NOMO-1 treated with dmso at 0.1 percent for 144 hours (cell line): ENCODE results near the gene SLC25A5.
"Not testable (repeated sequence)": the region's sequence is repeated elsewhere in the genome, so short reads cannot be mapped to it uniquely, and the experiment has no call there.

Experiments used
- DNase-seq: peaks from one replicate; lab custom pipeline; 2025; ENCODE audit not compliant: unreplicated experiment; lab: John Stamatoyannopoulos, UW

Gene SLC25A5

GRCh38 chrX:119467842-119468550 lies at the start of gene SLC25A5:
SLC25A5 (plus strand) TSS chrX:119468444; CDS start chrX:119468516, 72 bp downstream.
- DNase-seq, result peak; percentile 75

- no peak for DNase-seq
Observed at GRCh38 chrX:119419146-119419545, 49.1 kb upstream of the SLC25A5 start.

DNA sequence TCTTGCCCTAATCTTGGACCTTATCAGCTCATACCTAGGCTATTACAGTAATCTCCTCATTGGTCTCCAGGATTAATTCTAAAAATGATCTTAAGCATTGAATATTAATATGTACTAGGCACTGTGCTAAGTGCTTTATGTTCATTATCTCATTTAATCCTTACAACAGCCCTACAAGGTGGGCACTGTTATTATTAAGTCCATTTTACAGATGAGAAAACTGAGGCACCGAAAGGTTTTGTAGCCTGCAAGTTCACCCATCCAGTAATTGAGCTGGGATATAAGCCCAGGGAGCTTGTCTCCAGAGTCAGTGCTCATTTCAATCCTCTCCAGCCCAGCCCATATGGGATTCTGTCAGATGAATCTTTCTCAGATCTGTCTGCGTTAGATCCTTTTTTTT lies 48.3 kb upstream of the SLC25A5 start:
- DNase-seq, result no peak

DNA sequence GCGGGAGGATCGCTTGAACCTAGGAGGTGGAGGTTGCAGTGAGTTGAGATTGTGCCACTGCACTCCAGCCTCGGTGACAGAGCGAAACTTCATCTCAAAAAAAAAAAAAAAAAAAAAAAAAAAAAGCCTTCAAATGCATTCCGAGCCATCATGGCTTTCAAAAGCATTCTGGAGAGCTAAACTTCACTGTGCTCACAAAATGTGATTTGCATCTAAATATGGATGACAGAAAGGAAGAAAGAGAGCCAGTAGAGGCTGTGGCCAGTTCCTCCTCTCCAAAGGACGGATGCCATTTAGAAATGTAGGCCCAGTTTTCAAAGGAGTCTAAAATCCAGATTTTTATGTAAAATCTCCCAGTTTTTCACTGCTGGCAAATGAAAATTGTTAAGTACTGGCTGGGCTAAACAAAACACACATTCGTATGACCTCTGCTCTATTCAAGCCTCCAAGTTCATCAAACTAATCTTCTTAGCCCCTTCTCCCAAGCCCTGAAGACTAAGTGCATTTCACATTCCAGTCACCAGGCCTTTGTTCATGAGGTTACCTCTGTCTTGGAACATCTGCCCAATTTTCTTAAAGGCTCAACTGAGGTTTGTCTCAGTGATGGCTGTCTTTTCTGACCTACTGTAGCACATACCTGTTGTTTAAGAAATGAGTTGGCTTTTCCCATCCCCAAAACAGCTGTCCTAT lies 47.1 kb upstream of the SLC25A5 start:
- no peak for DNase-seq

DNA sequence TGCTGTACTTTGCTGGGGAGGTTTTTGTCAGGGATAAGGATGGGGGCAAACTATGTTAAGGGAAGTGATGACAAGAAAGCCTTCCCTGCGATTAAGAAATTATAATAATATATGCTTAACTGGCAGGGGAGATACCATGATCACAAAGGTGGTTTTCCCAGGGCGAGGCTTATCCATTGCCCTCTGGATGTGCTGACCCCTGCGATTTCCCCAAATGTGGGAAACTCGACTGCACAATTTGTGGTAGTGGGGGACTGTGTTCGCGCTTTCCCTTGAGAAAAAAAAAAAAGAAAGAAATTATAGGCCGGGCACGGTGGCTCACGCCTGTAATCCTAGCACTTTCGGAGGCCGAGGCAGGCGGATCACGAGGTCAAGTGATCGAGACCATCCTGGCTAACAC lies 44.6 kb upstream of the SLC25A5 start:
- DNase-seq, result no peak

DNA sequence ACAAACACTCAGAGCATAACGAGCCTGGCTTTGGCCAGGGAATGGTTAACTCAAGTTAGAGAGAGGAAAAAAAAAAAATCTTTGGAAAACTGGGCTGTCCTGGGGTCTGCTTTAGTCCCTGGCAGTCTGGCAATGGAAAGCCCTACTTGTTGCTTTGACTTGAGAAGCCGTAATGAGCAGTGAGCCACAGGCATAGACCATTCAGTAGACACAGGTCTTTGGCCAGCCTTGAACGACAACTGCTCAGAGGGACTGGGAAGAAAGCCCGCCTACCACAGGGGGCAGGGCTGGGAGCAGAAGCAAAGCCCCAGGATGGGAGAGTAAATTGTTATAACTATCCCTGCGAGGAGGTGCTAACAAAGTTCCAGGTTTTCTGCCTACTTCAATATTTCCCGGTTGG lies 43.2 kb upstream of the SLC25A5 start:
- DNase-seq, result no peak

GRCh38 chrX:119427024-119427794 lies 41.0 kb upstream of the SLC25A5 start:
- no peak for DNase-seq

- DNase-seq, result no peak
Observed at GRCh38 chrX:119427795-119428185, 40.5 kb upstream of the SLC25A5 start.

DNA sequence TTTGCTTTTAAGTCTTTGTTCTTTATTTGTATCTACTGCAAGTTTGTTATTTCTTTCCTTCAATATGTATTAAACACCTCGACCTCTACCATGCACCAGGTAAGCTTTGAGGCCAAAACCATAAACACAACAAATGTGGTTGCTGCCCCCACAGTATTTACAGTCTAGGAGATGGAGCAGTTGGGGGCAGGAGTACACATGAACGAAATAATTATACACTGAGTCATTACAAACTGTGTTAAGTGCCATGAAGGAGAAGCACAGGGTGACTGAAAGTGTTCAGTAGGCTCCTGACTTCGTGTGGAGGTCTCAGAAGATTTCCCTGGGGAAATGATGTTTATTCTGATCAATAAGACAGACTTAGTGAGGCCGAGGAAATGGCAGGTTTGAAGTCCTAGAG lies 38.8 kb upstream of the SLC25A5 start:
- DNase-seq, result no peak

- DNase-seq, result not testable (repeated sequence)
Observed at GRCh38 chrX:119441295-119441694, 26.9 kb upstream of the SLC25A5 start.

GRCh38 chrX:119442286-119442685 lies 26.0 kb upstream of the SLC25A5 start:
- DNase-seq, result no peak

DNA sequence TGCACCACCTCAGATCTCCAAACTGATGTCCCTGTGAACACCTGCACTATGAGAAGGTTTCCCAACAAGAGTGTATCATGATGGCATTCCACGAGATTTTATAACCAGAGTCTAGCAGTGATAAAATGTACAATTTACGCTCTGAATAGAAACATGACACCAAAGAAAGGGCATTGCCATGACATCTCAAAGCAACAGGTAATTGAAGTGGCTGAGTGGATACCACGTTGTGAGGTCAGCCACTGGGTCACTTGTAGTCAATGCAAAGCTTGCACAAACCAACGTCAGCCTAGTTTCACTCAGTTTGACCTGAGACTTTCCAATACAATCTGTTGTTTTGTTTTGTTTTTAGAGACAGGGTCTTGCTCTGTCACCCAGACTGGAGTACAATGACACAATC lies 15.0 kb upstream of the SLC25A5 start:
- DNase-seq, result no peak

GRCh38 chrX:119455264-119455663 lies 13.0 kb upstream of the SLC25A5 start:
- no peak for DNase-seq

DNA sequence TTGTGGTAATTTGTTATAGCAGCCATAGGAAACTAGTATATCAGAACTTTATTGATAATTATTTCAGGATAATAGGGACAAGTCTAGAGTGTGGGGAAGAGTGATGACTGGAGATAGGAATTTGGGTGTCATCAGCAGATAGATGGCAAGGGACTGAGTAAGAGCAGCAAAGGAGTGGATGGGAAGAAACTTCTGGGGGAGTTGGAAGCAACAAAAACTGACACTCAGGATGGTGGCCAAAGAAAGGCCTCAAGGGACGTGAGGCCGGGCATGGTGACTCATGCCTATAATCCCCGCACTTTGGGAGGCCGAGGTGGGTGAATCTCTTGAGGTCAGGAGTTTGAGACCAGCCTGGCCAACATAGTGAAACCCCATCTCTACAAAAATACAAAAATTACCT lies 9.1 kb upstream of the SLC25A5 start:
- DNase-seq, result no peak

DNA sequence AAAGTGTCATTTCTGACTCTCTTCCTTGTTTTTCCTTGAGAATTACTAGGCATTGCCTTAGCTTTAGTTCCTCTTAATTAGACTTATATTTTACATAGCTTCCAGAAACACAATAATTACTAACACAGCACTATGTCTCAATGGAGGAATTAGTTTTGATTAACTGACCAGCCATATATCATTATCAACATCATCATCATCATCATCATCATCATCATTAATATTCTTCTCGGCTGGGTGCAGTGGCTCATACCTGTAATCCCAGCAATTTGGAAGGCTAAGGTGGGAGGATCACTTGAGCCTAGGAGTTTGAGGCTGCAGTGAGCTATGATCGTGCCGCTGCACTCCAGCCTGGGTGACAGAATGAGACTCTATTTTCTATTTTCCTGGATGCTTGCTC lies 2.7 kb upstream of the SLC25A5 start:
- no peak for DNase-seq

GRCh38 chrX:119466970-119467369 lies 1.3 kb upstream of the SLC25A5 start:
- DNase-seq, result no peak

DNA sequence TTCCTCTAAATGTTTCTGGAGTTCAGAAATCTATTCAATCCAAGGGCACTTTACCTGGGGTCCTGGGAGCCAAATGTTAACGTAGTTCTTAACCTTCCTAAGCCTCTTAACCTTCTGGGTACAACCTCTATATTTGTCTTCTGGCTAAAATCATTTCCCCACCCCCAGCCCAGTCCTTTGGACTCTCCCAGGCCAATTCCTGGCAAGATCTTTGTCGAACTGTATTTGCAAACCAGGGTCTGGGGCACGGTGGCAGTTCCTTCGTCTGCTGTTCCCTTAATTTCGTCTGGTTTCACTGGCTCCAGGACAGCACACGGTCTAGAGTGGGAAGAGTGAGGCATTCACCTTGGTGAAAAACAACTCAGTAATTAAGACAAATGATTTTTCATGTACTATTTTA lies 811 bp upstream of the SLC25A5 start:
- DNase-seq, result no peak

GRCh38 chrX:119468551-119469312 lies 488 bp downstream of the SLC25A5 start:
- DNase-seq, result peak; percentile 69

GRCh38 chrX:119469313-119469635 lies 1.0 kb downstream of the SLC25A5 start:
- no peak for DNase-seq

DNA sequence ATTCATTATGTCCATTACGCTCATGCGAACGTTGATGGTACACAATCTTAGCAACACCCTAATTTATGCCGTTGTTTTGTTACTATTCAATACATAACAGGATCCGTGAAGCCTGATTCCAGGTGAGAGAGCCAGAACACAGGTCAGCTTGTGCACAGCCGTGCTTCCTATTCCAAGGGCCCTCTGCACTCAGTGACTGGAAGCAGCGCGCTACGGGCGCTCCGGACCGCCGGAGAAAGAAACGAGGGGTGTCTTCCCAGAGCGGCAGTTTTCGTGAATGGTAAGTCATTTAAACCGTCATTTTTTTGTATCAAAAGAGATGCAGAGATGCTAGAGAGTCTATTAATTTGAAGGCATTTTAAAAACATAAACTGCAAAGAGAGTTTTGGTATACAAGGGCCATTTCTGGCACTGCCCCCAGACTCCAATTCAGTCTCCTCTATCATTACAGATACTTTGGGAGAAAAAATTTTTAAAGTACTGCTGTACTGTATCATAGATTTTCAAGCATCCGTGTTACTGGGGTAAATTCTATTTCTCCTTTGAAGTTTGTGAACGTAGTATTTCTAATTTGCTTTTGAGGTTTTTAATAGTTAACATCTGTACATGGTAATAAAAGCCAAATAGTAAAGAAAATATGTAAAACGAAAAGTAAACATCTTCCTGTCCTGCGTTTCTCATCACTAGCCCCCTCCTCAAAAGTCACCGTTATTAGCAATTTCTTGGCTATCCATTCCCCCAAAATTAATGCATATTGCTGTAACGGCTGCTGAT lies 6.6 kb downstream of the SLC25A5 start:
- no peak for DNase-seq
